Endothelial cell of umbilical vein (primary cell): ENCODE measurements around the gene LGR6. TPM values are rescaled to one million over a fixed set of nuclear protein-coding genes. Genes with fewer than 3 reads are reported as not detected.

Experiments used
- BruUV-seq: library from RNA; stranded (reverse); fragments of 400-500 nt; replicated peaks from 2 replicates; lab custom pipeline; 2021; lab: Mats Ljungman, UMichigan
- CTCF ChIA-PET: fragments of 300-600, 350-600 bp; sonication (Branson Sonifier 250); formaldehyde crosslinking; loops from one replicate; lab custom pipeline; 2021; ENCODE audit warnings: antibody characterized with exemption, inconsistent platforms; lab: Charles Lee
- POLR2A ChIA-PET: fragments of 300-600, 350-600 bp; sonication (Branson Sonifier 250); formaldehyde crosslinking; loops from one replicate; lab custom pipeline; 2021; ENCODE audit warnings: antibody characterized with exemption, inconsistent platforms; lab: Charles Lee
- DNase-seq: peaks from one replicate; pipeline ENCODE4 v3.0.0-alpha.2; 2011; ENCODE audit warnings: low read depth, low spot score
- FAIRE-seq: peaks from 2 replicates; lab custom pipeline; 2011; peaks lifted over from hg19 to GRCh38; lab: Jason Lieb, UNC
- H2AFZ ChIP-seq: 2 replicates; pipeline ENCODE4 v1.6.0; 2012; ENCODE audit warnings: low read depth, low read length, control low read depth, inconsistent platforms
- H3K27ac ChIP-seq: 2 replicates; pipeline ENCODE4 v1.5.1; 2011; ENCODE audit warnings: low read depth, mild to moderate bottlenecking, control low read depth, low read length, moderate library complexity; ENCODE audit not compliant: insufficient read depth
- H3K27me3 ChIP-seq, 2 experiments: 2 replicates each; pipeline versions ENCODE4 v1.6.0 to v1.6.1; 2011; ENCODE audit warnings: low read length in 2 of 2, mixed read lengths in 1 of 2; ENCODE audit not compliant: control insufficient read depth in 2 of 2, insufficient read depth in 2 of 2
- H3K36me3 ChIP-seq, 2 experiments: 2 replicates in 1 of 2; 3 replicates in 1 of 2; pipeline ENCODE4 v1.5.1; 2011; ENCODE audit warnings: low read length in 2 of 2, mild to moderate bottlenecking in 1 of 2, moderate library complexity in 1 of 2; ENCODE audit not compliant: control insufficient read depth in 2 of 2, insufficient read depth in 2 of 2; ENCODE audit errors: extremely low read depth in 1 of 2
- H3K4me1 ChIP-seq: 3 replicates; pipeline ENCODE4 v1.5.1; 2011; ENCODE audit warnings: mild to moderate bottlenecking, low read length; ENCODE audit not compliant: control insufficient read depth, insufficient read depth; ENCODE audit errors: extremely low read depth
- H3K4me2 ChIP-seq: 2 replicates; pipeline ENCODE4 v1.6.1; 2011; ENCODE audit warnings: low read length, control low read depth, mixed read lengths; ENCODE audit not compliant: insufficient read depth
- H3K4me3 ChIP-seq, 3 experiments: fragments of 200-600 bp in 1 of 3; sonication (generic), shearing (Covaris generic) in 1 of 3; replicated peaks in 1 of 3; 2 replicates each; pipeline ENCODE4 v1.5.1; 2011 to 2016; ENCODE audit warnings: control low read depth in 3 of 3, low read length in 3 of 3, mild to moderate bottlenecking in 2 of 3, inconsistent platforms in 1 of 3, low read depth in 1 of 3, moderate library complexity in 1 of 3; ENCODE audit not compliant: insufficient read depth in 1 of 3
- H3K79me2 ChIP-seq: 2 replicates; pipeline ENCODE4 v1.6.0; 2012; ENCODE audit warnings: low read length, inconsistent platforms; ENCODE audit not compliant: control insufficient read depth, insufficient read depth
- H3K9ac ChIP-seq: replicated peaks from 2 replicates; pipeline ENCODE3; 2011; ENCODE audit warnings: low read length, control low read depth; ENCODE audit not compliant: insufficient read depth; ENCODE audit errors: extremely low read depth
- H3K9me1 ChIP-seq: replicated peaks from 3 replicates; pipeline ENCODE4 v1.6.0; 2011; ENCODE audit warnings: mild to moderate bottlenecking, low read length; ENCODE audit not compliant: control insufficient read depth, insufficient read depth; ENCODE audit errors: extremely low read depth
- H3K9me3 ChIP-seq: replicated peaks from 2 replicates; pipeline ENCODE4 v1.5.1; 2012; ENCODE audit warnings: low read length, inconsistent platforms; ENCODE audit not compliant: control insufficient read depth, insufficient read depth
- H4K20me1 ChIP-seq: replicated peaks from 2 replicates; pipeline ENCODE3; 2011; ENCODE audit warnings: mild to moderate bottlenecking, low read length; ENCODE audit not compliant: control insufficient read depth, insufficient read depth; ENCODE audit errors: extremely low read depth
- EZH2 ChIP-seq: IDR thresholded peaks from 2 replicates; pipeline ENCODE4 v1.6.1; 2012; ENCODE audit warnings: borderline replicate concordance, low read depth, mild to moderate bottlenecking, moderate library complexity, low read length, inconsistent platforms; ENCODE audit not compliant: severe bottlenecking
- FOS ChIP-seq: IDR thresholded peaks from 2 replicates; pipeline ENCODE4 v1.6.1; 2011; ENCODE audit warnings: mild to moderate bottlenecking, low read length, moderate library complexity, borderline replicate concordance; ENCODE audit not compliant: insufficient read depth
- GATA2 ChIP-seq: IDR thresholded peaks from 2 replicates; pipeline ENCODE4 v1.7.0; 2011; ENCODE audit warnings: low read depth, mild to moderate bottlenecking, moderate library complexity, mixed read lengths, low read length; ENCODE audit not compliant: insufficient read length, insufficient read depth
- JUN ChIP-seq: IDR thresholded peaks from 2 replicates; pipeline ENCODE4 v1.6.1; 2011; ENCODE audit warnings: borderline replicate concordance, low read depth; ENCODE audit not compliant: insufficient read length, insufficient read depth
- MYC ChIP-seq: IDR thresholded peaks from one replicate; pipeline ENCODE4 v1.6.1; 2011; ENCODE audit warnings: mild to moderate bottlenecking, low read depth, low read length
- POLR2A ChIP-seq: IDR thresholded peaks from 2 replicates; pipeline ENCODE4 v1.6.1; 2012; ENCODE audit warnings: low read depth, mild to moderate bottlenecking, control low read depth, low read length
- POLR2AphosphoS5 ChIP-seq: IDR thresholded peaks from 2 replicates; pipeline ENCODE4 v1.6.1; 2012; ENCODE audit warnings: low read depth, mild to moderate bottlenecking, control low read depth, low read length, moderate library complexity; ENCODE audit not compliant: insufficient read depth
- dilution Hi-C: fragments of 300-500 bp; cut with MboI; formaldehyde crosslinking; loops from one replicate; pipeline ENCODE4 v1.15.0; 2019; ENCODE audit warnings: low sequenced_read_pairs; ENCODE audit not compliant: extremely low pct_ligation_motif_present
- intact Hi-C: fragments of 100-400 bp; cut with micrococcal nuclease; formaldehyde crosslinking; loops from one replicate; pipeline ENCODE4 v1.10.0; 2022
- polyA plus RNA-seq, 4 experiments: library from polyadenylated mRNA; depleted of rRNA in 3 of 4; stranded (reverse) in 3 of 4; unstranded in 1 of 4; fragments of >200 nt; gene quantifications; 2 replicates each; pipeline versions ENCODE4 v1.2.1 to v1.2.3, GENCODE V29; 2011 to 2012; ENCODE audit warnings: missing spikeins in 1 of 4
- total RNA-seq: library from RNA; stranded (reverse); gene quantifications from 2 replicates; pipeline ENCODE4 v1.2.3, GENCODE V29; 2021
- TF ChIP-seq, protein P1 (sequence below), 2 donors: IDR thresholded peaks; 1 replicate in 1 of 2; 2 replicates in 1 of 2; pipeline ENCODE4 v1.5.1; 2011; ENCODE audit warnings: low read length in 2 of 2, mild to moderate bottlenecking in 2 of 2, moderate library complexity in 2 of 2, control low read depth in 1 of 2, inconsistent platforms in 1 of 2, low read depth in 1 of 2; ENCODE audit not compliant: insufficient read depth in 1 of 2; ENCODE audit errors: extremely low read depth in 1 of 2
- TF ChIP-seq, protein P2 (sequence below): IDR thresholded peaks from 2 replicates; pipeline ENCODE4 v1.6.1; 2011; ENCODE audit not compliant: insufficient read depth, insufficient read length

The LGR6 gene
- total and polyA plus RNA-seq, 2 donors (not counting 3 experiments of a cell fraction or from before 2014, with no cell fraction given), result not detected

DNA sequence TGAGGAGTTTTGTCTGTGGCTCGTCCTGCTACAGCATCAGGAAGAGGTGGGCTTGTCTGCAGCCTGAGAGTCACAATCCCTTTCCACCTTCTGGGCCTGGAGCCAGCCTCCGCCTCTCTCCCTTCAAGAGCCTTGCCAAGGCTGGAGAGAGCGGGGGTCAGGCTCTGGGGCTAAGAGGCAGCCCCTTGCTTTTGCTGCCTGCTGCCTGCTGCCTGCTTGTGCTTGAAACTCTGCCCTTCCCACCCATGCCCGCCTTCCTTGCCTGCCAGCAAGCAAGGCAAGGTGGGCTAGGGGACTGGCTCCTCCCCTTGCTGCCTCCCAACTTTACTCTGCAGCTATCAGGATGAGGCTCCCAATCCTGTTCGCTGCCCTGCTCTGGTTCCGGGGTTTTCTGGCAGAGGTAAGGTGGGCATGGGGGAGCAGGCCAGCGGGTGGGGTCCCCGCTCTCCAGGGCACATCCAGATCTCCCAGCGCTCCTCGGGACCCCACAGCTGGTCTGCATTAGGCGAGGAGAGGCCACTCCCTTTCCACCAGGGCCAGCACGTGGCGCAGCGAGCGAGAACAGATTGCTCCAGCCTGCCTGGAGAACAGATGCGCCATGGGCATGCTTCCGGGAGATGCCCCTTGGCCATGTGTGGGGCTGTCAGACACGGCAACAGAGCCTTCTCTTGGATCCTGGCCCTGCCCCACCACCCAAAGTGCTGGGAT, 25.7 kb upstream of the LGR6 start:
- TF ChIP-seq JUN (no peak), EZH2 (no peak), FOS (no peak), GATA2 (no peak), MYC (no peak), POLR2A (no peak), POLR2AphosphoS5 (no peak)
- TF ChIP-seq, protein P1, sequence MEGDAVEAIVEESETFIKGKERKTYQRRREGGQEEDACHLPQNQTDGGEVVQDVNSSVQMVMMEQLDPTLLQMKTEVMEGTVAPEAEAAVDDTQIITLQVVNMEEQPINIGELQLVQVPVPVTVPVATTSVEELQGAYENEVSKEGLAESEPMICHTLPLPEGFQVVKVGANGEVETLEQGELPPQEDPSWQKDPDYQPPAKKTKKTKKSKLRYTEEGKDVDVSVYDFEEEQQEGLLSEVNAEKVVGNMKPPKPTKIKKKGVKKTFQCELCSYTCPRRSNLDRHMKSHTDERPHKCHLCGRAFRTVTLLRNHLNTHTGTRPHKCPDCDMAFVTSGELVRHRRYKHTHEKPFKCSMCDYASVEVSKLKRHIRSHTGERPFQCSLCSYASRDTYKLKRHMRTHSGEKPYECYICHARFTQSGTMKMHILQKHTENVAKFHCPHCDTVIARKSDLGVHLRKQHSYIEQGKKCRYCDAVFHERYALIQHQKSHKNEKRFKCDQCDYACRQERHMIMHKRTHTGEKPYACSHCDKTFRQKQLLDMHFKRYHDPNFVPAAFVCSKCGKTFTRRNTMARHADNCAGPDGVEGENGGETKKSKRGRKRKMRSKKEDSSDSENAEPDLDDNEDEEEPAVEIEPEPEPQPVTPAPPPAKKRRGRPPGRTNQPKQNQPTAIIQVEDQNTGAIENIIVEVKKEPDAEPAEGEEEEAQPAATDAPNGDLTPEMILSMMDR (IDR thresholded peaks at IDR 0.05; ENCODE audit: extremely low read depth in 1 of 2, insufficient read depth in 1 of 2, low read depth in 1 of 2, low read length in 2 of 2), result no peak
- TF ChIP-seq, protein P2, sequence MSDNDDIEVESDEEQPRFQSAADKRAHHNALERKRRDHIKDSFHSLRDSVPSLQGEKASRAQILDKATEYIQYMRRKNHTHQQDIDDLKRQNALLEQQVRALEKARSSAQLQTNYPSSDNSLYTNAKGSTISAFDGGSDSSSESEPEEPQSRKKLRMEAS, result no peak
- no peak overlapping the region for H3K4me3 ChIP-seq
- no peaks in the 10 kb centered on the region for H3K9me1 ChIP-seq
- no peaks in the 10 kb centered on the region for H3K9me3 ChIP-seq
- no peak overlapping the region for H3K4me2 ChIP-seq
- H3K27ac ChIP-seq, result no peak overlapping the region
- intact Hi-C loops, result no loop called here
- DNase-seq (peak; percentile 24), FAIRE-seq (no peak)
- ChIA-PET CTCF (no interaction called here), POLR2A (no interaction called here)
- H4K20me1 ChIP-seq, result no peaks in the 10 kb centered on the region
- H3K36me3 ChIP-seq, result no peaks in the 10 kb centered on the region
- H3K79me2 ChIP-seq, result no peaks in the 10 kb centered on the region
- BruUV-seq, result no TSS peak
- H3K4me1 ChIP-seq, result no peaks in the 10 kb centered on the region
- no peak overlapping the region for H3K9ac ChIP-seq
- dilution Hi-C loops, result no loop called here
- no peaks in the 10 kb centered on the region for H3K27me3 ChIP-seq
- no peak overlapping the region for H2AFZ ChIP-seq
